Stimulated activated CD4-positive, alpha-beta T cell treated with anti-CD3 and anti-CD28 coated beads, Interleukin-1b, Interleukin-23, amount 100 ng/mL, for 1 hour (primary cell): ENCODE measurements around the gene NELFE.
"Not testable (repeated sequence)": the region's sequence is repeated elsewhere in the genome, so short reads cannot be mapped to it uniquely, and the experiment has no call there.

Experiments used
- DNase-seq, 2 donors: peaks; one replicate each; pipeline ENCODE4 v3.0.0-alpha.2; 2020; ENCODE audit warnings: low read depth in 2 of 2

NELFE gene

DNA sequence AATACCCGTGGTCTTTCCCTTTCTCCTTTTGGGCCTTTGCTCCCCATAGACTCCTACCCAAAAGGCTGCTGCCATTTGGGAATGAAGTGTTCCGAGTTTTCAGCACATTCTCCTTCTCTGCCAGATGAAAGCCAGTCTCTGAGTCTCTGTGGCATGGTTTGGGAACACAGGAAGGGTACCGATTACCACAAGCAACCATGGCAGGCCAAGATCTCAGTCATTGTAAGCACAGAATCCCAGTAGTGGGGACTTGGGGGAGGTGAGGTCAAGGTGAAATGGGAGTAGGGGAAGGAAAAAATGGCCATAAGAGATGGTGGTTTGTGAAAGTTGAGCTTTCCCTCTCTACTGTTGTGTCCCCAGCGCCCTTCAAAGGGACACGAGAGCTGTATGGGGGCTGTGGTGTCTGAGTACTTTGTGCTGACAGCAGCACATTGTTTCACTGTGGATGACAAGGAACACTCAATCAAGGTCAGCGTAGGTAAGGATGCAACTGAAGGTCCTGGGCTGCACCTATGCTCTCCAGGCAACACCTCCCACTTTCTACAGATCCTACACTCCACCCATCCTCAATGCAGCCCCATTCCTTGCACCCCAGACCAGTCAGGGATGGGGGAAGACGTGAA is 8.7 kb downstream of the NELFE start:
- DNase-seq, result no peak

DNA sequence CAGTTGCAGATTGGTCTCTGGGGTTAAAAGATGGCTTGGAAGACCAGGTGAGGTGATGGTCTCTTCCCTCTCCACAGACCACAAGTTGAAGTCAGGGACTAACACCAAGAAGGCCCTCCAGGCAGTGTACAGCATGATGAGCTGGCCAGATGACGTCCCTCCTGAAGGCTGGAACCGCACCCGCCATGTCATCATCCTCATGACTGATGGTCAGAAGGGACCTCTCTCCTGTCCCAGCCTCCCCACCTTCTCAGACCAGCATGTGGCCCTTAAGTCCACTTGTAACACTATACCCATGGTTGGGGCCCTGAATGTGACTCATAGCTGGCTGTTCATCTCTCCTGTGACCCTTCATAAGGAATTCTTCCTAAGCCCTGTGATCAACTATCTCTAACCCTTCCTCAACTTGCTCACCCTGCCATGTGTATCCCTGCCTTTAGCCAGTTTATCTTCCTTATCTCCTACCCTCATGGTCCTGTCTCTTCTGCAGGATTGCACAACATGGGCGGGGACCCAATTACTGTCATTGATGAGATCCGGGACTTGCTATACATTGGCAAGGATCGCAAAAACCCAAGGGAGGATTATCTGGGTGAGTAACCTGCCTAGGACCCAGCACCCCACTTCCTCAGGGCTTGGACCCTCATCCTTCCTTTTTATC is 9.9 kb downstream of the NELFE start:
- no peak for DNase-seq

- DNase-seq, result no peak
Measured at GRCh38 chr6:31948306-31948705, 10.5 kb downstream of the NELFE start.

GRCh38 chr6:31947864-31948263 is 10.9 kb downstream of the NELFE start:
- DNase-seq, result no peak

GRCh38 chr6:31947070-31947675 is 11.6 kb downstream of the NELFE start:
- no peak for DNase-seq

DNA sequence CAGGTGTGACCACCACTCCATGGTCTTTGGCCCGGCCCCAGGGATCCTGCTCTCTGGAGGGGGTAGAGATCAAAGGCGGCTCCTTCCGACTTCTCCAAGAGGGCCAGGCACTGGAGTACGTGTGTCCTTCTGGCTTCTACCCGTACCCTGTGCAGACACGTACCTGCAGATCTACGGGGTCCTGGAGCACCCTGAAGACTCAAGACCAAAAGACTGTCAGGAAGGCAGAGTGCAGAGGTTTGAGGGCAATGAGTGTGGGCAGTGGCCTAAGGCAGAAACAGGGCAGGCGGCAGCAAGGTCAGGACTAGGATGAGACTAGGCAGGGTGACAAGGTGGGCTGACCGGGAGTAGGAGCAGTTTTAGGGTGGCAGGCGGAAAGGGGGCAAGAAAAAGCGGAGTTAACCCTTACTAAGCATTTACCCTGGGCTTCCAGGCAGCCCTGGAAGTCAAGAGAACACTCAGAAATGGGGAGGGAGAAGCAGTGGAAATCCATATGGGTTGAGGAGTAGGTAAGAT is 12.3 kb downstream of the NELFE start:
- no peak for DNase-seq

DNA sequence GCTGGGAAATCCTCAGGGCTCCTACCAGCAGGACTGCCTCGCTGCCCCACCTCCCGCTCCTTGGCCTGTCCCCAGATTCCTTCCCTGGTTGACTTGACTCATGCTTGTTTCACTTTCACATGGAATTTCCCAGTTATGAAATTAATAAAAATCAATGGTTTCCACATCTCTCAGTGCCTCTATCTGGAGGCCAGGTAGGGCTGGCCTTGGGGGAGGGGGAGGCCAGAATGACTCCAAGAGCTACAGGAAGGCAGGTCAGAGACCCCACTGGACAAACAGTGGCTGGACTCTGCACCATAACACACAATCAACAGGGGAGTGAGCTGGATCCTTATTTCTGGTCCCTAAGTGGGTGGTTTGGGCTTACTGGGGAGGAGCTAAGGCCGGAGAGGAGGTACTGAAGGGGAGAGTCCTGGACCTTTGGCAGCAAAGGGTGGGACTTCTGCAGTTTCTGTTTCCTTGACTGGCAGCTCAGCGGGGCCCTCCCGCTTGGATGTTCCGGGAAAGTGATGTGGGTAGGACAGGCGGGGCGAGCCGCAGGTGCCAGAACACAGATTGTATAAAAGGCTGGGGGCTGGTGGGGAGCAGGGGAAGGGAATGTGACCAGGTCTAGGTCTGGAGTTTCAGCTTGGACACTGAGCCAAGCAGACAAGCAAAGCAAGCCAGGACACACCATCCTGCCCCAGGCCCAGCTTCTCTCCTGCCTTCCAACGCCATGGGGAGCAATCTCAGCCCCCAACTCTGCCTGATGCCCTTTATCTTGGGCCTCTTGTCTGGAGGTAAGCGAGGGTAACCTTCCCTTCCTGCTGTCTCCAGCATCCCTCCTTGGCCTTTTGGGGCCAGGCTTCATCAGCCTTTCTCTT is 13.0 kb downstream of the NELFE start, which contains the start of gene CFB:
CFB (plus strand) TSS at position 589 of the 863 bp plus-strand sequence; CDS start at position 716, 127 bp downstream.
- DNase-seq, result no peak

DNA sequence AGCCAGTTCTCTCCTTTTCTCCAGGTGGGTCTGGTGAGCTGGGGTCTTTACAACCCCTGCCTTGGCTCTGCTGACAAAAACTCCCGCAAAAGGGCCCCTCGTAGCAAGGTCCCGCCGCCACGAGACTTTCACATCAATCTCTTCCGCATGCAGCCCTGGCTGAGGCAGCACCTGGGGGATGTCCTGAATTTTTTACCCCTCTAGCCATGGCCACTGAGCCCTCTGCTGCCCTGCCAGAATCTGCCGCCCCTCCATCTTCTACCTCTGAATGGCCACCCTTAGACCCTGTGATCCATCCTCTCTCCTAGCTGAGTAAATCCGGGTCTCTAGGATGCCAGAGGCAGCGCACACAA is 13.6 kb downstream of the NELFE start:
- DNase-seq, result no peak

DNA sequence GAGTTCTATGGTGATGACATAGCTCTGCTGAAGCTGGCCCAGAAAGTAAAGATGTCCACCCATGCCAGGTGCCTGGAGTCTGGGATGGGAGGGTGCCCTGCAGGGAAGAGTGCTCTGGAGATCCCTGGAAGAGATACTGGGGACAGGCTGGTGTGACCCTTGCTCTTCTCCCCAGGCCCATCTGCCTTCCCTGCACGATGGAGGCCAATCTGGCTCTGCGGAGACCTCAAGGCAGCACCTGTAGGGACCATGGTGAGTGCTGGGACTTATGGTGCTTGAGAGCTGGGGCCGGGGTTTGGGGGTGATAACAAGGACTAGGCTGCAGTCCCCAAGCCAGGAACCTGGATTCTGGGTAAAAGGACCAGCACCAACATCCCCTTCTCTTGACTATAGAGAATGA is 15.0 kb downstream of the NELFE start:
- no peak for DNase-seq

- DNase-seq, result no peak
Measured at GRCh38 chr6:31940256-31940664, 18.5 kb downstream of the NELFE start.

DNA sequence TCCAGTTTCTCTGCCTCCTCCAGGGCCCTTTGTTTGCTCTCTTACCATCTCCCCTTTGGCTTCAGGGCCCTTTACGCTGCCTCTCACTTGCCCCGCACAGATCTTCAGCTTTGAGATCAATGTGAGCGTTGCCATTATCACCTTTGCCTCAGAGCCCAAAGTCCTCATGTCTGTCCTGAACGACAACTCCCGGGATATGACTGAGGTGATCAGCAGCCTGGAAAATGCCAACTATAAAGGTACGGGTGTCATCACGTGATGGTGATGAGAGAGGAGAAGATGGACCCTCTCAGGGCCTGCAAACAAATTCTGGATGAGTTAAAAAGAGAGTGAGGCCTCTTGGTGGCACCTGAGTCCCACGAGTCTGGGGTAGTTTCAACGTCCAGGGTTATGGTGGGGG is 22.9 kb downstream of the NELFE start:
- DNase-seq, result no peak

DNA sequence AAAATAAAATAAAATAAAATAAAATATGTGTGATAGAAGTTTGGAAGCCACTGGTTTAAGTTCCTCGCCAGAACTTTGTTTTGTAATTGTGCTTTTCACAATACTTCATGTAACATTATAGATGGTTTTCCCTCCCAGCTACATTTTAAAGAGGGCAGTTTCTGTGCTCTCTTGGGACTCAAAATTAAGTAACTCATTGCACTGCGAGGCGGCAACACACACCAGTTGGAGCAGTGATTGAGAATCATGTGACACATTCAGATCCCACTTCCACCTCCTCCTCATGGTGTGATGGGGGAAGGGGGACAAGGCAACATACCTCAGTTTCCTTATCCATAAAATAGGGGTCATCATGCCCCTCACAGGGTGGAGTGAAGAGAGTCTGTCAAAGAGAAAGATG is 23.8 kb downstream of the NELFE start:
- DNase-seq, result no peak

DNA sequence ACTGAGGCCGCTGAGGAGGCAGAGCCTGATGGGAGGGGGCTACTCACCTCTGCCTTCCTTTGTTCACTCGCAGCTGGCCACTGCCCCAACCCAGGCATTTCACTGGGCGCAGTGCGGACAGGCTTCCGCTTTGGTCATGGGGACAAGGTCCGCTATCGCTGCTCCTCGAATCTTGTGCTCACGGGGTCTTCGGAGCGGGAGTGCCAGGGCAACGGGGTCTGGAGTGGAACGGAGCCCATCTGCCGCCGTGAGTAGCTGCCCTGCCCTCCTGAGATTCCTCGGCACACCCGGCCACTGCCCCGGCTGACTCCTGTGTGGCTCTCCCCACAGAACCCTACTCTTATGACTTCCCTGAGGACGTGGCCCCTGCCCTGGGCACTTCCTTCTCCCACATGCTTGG is 25.2 kb downstream of the NELFE start:
- no peak for DNase-seq

DNA sequence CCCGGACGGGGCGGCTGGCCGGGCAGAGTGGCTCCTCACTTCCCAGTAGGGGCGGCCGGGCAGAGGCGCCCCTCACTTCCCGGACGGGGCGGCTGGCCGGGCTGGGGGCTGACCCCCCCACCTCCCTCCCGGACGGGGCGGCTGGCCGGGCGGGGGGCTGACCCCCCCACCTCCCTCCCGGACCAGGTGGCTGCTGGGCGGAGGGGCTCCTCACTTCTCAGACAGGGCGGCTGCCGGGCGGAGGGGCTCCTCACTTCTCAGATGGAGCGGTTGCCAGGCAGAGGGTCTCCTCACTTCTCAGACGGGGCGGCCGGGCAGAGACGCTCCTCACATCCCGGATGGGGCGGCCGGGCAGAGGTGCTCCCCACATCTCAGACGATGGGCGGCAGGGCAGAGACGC is 26.6 kb downstream of the NELFE start:
- not testable (repeated sequence) for DNase-seq

DNA sequence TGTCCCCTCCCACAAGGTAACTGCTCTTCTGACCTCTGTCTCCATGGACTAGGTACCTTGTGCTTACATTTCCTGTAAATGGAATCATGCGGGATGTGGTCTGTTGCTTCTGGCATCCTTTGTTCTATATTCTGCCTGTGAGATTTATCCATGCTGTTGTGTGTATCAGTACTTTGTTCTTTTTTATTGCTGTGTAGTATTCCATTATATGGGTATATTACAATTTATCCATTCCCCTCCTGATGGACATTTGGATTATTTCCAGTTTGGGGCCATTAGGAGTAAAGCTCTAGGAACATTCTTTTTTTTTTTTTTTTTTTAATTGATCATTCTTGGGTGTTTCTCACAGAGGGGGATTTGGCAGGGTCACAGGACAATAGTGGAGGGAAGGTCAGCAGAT is 27.8 kb downstream of the NELFE start:
- DNase-seq, result no peak

- DNase-seq, result no peak
Measured at GRCh38 chr6:31928672-31928939, 30.2 kb downstream of the NELFE start.

DNA sequence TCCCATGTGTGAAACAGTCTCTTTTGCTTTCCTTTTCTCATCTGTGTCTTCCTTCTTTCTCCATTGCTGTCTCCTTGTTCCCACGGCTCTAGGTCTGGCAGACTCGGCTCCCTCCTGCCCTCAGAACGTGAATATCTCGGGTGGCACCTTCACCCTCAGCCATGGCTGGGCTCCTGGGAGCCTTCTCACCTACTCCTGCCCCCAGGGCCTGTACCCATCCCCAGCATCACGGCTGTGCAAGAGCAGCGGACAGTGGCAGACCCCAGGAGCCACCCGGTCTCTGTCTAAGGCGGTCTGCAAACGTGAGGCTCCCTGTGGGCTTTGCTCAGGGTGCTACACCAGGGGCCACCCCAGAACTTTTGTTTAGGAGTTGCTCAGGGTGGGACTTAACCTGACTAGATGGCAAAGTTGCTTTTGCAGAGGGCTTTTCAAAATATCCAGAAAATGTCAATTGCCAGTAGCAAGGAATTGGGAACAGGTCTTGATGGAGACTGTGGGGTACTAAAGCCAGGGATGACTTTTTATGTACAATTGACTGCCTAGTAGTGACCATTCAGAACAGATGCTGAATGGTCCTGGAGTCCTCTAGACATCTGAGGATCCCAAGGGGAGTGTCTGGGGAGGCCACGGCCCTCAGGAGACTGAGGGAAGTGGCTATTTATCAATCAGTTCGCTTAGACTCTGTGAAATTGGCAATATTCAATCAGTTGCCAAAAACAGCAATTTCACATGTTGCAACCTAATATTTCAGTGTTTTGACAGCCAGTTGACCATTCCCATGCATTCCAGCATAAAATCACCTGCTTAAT is 30.7 kb downstream of the NELFE start:
- no peak for DNase-seq

DNA sequence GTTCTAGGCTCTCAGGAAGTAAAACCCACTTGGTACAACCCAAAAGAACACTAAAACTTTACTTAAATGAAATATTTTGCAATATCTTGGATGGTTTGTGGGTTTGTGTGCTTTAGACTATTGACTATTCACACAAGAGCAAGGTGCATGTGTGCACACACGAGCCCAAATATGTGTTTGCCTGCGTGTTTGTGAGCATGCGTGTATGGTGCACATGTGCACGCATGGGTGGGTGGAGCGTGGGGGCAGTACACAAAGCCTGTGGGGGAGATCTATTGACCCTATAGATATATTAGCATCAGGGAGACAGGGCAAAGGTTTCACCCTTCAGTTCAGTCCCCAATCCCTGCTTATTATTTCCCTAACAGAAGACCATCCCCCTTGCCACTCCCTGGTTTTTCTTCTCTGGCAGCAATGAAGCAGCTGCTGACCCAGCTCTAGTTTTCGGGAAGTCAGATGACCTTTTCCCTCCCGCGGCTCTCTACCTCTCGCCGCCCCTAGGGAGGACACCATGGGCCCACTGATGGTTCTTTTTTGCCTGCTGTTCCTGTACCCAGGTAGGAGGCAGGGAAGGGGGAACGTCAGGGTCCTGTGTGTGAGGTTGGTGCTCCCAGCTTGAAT is 31.4 kb downstream of the NELFE start, which contains the start of gene C2:
C2 (plus strand) TSS at position 476 of the 621 bp plus-strand sequence; CDS start at position 512, 36 bp downstream.
- no peak for DNase-seq

- no peak for DNase-seq
Measured at GRCh38 chr6:31922942-31923341, 35.8 kb downstream of the NELFE start.

DNA sequence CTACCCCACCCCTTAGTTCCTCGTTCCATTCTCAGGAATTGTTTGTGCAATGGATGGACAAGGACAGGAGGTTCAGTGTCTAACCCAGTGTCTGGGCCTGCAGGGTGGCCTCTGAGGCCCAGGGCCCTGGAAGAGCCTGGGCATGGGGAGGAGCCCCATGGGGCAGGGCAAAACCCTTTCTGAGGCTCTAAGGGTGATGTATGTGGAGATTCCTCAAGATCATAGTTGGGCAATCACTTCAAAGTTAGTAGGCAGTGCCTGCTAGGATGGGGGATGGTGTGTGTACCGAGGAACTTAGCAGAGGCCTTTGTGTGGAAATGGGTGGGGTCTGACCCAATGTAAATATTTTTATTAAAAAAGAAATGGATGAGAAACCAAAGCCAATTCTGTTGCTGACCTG is 38.0 kb downstream of the NELFE start:
- no peak for DNase-seq
